ENCODE measurements around the gene PYCARD.

The PYCARD gene

DNA sequence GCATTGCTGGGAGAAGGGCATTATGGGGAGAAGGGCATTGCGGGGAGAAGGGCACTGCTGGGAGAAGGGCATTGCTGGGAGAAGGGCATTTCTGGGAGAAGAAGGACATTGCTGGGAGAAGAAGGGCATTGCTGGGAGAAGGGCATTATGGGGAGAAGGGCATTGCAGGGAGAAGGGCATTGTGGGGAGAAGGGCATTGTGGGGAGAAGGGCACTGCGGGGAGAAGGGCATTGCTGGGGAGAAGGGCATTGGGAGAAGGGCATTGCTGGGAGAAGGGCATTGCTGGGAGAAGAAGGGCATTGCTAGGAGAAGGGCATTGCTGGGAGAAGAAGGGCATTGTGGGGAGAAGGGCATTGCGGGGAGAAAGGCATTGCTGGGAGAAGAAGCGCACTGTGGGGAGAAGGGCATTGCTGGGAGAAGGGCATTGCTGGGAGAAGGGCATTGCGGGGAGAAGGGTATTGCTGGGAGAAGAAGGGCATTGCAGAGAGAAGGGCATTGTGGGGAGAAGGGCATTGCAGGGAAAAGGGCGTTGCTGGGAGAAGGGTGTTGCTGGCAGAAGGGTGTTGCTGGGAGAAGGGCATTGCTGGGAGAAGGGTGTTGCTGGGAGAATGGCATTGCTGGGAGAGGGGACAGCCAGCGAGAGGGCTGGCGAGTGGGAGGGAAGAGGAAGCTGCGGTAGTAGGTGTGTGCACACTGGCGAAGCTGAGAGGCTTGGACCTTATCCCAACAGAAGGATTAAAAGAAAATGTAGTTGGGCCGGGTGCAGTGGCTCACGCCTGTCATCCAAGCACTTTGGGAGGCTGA lies 19.0 kb upstream of the PYCARD start:
- TF ChIP-seq, protein P1, sequence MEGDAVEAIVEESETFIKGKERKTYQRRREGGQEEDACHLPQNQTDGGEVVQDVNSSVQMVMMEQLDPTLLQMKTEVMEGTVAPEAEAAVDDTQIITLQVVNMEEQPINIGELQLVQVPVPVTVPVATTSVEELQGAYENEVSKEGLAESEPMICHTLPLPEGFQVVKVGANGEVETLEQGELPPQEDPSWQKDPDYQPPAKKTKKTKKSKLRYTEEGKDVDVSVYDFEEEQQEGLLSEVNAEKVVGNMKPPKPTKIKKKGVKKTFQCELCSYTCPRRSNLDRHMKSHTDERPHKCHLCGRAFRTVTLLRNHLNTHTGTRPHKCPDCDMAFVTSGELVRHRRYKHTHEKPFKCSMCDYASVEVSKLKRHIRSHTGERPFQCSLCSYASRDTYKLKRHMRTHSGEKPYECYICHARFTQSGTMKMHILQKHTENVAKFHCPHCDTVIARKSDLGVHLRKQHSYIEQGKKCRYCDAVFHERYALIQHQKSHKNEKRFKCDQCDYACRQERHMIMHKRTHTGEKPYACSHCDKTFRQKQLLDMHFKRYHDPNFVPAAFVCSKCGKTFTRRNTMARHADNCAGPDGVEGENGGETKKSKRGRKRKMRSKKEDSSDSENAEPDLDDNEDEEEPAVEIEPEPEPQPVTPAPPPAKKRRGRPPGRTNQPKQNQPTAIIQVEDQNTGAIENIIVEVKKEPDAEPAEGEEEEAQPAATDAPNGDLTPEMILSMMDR (conservative IDR thresholded peaks at IDR 0.05; ENCODE audit: low read length): no peak
- DNase-seq (ENCODE audit: low read depth): no peak
- no peak overlapping the region for H3K4me3 ChIP-seq (ENCODE audit: low read length)

DNA sequence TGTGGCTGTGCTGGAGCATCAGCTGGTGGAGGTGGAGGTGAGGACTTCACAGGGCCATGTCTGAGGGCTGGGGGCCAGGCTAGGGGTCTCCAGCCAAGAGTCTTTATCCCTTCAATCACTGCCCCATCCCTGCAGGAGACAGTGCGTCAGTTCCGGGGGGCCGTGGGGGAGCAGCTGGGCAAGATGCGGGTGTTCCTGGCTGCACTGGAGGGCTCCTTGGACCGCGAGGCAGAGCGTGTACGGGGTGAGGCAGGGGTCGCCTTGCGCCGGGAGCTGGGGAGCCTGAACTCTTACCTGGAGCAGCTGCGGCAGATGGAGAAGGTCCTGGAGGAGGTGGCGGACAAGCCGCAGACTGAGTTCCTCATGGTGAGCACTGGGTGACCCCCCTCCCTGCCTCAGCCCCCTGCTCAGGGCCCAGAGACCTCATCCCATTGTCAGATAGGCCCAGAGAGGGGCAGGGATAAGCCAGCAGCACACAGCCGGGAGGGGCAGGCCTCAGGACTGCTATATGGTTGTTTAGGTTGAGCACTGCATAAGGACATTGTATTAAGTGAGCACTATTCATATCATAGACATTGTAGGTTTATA lies 16.7 kb upstream of the PYCARD start:
- no peak for DNase-seq (ENCODE audit: low read depth)
- H3K4me3 ChIP-seq (ENCODE audit: low read length): no peak overlapping the region
- TF ChIP-seq, protein P1 (conservative IDR thresholded peaks at IDR 0.05; ENCODE audit: low read length): no peak

DNA sequence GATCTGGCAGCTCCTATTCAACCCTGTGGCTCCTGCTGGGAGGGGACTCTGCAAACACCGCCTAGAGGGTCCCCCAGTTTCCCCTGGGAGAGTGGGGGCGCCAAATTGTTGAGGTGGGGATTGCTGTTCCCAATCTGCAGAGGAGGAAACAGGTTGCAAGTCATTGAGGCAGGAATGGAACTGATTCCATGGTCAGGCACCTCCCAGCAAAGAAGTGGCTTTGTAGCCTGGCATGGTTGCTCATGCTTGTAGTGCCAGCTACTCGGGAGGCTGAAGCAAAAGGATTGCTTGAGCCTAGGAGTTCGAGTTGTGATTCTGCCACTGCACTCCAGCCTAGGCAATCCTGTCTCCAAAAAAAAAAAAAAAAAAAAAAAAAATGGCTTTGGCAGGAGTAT lies 14.6 kb upstream of the PYCARD start:
- H3K4me3 ChIP-seq (ENCODE audit: low read length): no peak overlapping the region
- TF ChIP-seq, protein P1 (conservative IDR thresholded peaks at IDR 0.05; ENCODE audit: low read length): no peak
- DNase-seq (ENCODE audit: low read depth): no peak

DNA sequence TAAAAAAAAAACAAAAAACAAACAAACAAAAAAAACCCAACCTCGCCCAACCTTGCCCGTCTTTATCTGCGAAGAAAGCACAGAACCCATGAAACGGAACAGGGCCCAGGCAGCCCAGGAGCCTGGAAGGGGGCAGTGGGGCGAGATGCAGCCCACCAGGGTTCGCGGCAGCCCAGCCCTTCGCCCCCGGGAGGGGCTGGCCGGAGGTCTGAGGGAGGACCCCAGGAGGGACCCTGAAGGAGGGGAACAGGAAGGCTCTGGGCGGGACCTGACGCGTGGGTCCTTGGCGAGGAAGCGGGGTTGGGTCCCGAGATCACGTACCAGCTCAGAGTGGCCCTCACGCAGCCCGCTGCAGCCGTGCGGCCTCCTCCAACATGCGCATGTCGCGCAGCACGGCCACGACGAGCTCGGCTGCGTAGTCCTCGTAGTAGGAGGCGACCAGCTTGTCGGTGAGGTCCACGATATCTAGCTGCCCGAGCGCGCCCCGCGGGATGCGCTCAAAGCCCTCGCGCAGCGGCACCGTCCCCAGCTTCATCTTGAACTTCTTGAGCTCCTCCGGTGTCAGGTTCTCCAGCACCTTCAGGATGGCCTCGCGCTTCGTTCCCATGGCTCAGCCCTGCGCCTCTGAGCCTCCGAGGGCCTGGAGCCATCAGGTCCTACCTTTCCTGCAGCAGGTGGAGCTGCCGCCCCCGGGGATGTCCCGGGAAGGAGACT lies 14.0 kb upstream of the PYCARD start, which contains the start of gene PYDC1:
Gene PYDC1, minus strand, starts transcription at position 714 of the 714 bp plus-strand sequence. Its CDS starts 107 bp downstream, at position 607.
- TF ChIP-seq, protein P1 (conservative IDR thresholded peaks at IDR 0.05; ENCODE audit: low read length): no peak
- no peak for DNase-seq (ENCODE audit: low read depth)
- H3K4me3 ChIP-seq (ENCODE audit: low read length): no peak within 1 kb of the TSS

DNA sequence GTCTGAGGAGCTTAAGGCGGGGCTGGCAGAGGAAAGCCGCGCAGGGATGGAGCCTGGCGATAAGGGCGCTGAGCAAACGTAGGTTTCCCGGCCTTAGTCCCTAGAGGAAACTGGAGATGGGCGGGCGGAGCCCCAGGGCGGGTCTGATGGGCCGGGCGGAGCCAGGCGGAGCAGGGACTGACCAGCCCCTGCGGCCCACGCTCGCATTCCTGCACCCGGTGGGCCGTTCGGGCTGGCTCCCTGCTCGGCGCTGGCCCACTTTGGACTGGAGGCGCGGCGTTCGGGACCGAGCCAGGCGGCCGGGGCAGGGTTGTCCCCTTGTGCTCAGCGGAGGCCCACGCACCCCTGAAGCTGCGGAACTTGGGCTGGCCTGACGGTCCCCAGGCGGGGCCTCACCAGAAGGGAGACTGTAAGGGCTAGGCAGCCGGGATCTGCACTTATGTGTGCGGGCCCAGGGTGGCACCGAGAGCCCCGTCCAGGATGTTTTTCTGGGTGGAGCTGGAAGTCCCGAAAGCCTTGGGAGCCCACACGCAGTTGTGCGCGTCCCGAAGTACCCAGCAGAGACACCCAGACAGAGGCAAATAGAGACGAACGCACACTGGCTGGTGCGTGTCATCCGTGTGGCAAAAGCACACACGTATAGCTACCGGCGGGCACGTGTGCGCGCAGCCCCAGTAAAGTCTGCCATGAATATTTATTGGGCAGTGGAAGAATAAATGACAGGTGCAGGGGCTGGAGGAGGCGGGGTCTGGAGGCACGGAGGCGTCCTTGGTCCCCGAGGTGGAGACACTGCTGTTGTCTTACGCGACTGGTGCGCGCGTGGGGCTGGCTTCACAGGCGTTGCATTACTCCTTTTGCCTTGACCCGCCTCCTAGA lies 13.0 kb upstream of the PYCARD start:
- peak; percentile 33 for DNase-seq (ENCODE audit: low read depth)
- TF ChIP-seq, protein P1 (conservative IDR thresholded peaks at IDR 0.05; ENCODE audit: low read length): no peak
- H3K4me3 ChIP-seq (ENCODE audit: low read length): peak overlapping the region; percentile 49

DNA sequence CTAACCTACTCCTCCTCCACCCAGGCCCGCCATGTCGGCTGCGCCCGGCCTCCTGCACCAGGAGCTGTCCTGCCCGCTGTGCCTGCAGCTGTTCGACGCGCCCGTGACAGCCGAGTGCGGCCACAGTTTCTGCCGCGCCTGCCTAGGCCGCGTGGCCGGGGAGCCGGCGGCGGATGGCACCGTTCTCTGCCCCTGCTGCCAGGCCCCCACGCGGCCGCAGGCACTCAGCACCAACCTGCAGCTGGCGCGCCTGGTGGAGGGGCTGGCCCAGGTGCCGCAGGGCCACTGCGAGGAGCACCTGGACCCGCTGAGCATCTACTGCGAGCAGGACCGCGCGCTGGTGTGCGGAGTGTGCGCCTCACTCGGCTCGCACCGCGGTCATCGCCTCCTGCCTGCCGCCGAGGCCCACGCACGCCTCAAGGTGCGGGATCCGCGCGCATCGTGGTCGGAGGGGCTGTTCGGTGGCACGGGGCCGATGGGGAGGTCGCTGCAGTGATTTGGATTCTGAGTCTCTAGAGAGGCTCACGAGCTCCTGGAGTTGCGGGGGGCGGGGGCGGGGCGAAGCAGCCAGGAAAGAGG lies 12.2 kb upstream of the PYCARD start:
- H3K4me3 ChIP-seq (ENCODE audit: low read length): peak overlapping the region; percentile 49
- no peak for DNase-seq (ENCODE audit: low read depth)
- TF ChIP-seq, protein P1 (conservative IDR thresholded peaks at IDR 0.05; ENCODE audit: low read length): no peak

All from AG10803 (cell line).